Measurements from ENCODE around the gene EMILIN2. TPM values are rescaled to one million over a fixed set of nuclear protein-coding genes. Genes with fewer than 3 reads are reported as not detected.

Gene EMILIN2
- total and polyA plus RNA-seq, 2 of the 13 experiments (the other 11 are each of a cell fraction or from before 2014, with no cell fraction given), result 7.6 to 8.2 TPM

GRCh38 chr18:2905854-2906703, 59.3 kb downstream of the EMILIN2 start (continued):
- TF ChIP-seq PBX3 (CRISPR knock-in tag; IDR thresholded peaks at IDR 0.05; ENCODE audit: borderline replicate concordance), result no peak; the same call in 1 of the 2 replicates
- no peak for TF ChIP-seq KLF13 (CRISPR knock-in tag; IDR thresholded peaks at IDR 0.05)
- no peak for TF ChIP-seq POLR2AphosphoS2 (IDR thresholded peaks at IDR 0.05; ENCODE audit: low read depth, low read length)
- TF ChIP-seq ZNF382 (CRISPR knock-in tag; IDR thresholded peaks at IDR 0.05; ENCODE audit: borderline replicate concordance), result no peak
- 0 out of 2 replicates have a peak, but pooled peaks have one; percentile 28 for TF ChIP-seq SATB2 (CRISPR knock-in tag; IDR thresholded peaks at IDR 0.05)
- TF ChIP-seq AHDC1 (CRISPR knock-in tag; IDR thresholded peaks at IDR 0.05; ENCODE audit: borderline replicate concordance), result peak; percentile 50; the same call in 1 of the 2 replicates
- no peak for TF ChIP-seq RARG (CRISPR knock-in tag; IDR thresholded peaks at IDR 0.05; ENCODE audit: low read depth)
- TF ChIP-seq NFIC (IDR thresholded peaks at IDR 0.05; ENCODE audit: low read length), result no peak
- peak; percentile 21; the same call in 1 of the 2 replicates for TF ChIP-seq BCL3 (CRISPR knock-in tag; IDR thresholded peaks at IDR 0.05)
- peak; percentile 72; the same call in 1 of the 2 replicates for TF ChIP-seq THAP7 (CRISPR knock-in tag; IDR thresholded peaks at IDR 0.05)
- no peak for TF ChIP-seq ZNF772 (CRISPR knock-in tag; IDR thresholded peaks at IDR 0.05)
- TF ChIP-seq SRSF9 (IDR thresholded peaks at IDR 0.05; ENCODE audit: borderline replicate concordance, insufficient read depth, low read depth, low read length, poor library complexity, severe bottlenecking), result no peak
- TF ChIP-seq ZNF563 (CRISPR knock-in tag; IDR thresholded peaks at IDR 0.05), result peak; percentile 69; the same call in 1 of the 2 replicates
- TF ChIP-seq ZNF552 (CRISPR knock-in tag; IDR thresholded peaks at IDR 0.05; ENCODE audit: borderline replicate concordance), result 0 out of 2 replicates have a peak, but pooled peaks have one; percentile 14
- TF ChIP-seq SP2 (CRISPR knock-in tag; IDR thresholded peaks at IDR 0.05), result peak; percentile 66
- TF ChIP-seq ZNF207 (IDR thresholded peaks at IDR 0.05; ENCODE audit: borderline replicate concordance), result no peak
- peak; percentile 33; the same call in 1 of the 2 replicates for TF ChIP-seq ZNF331 (CRISPR knock-in tag; IDR thresholded peaks at IDR 0.05)
- TF ChIP-seq DRAP1 (CRISPR knock-in tag; IDR thresholded peaks at IDR 0.05), result peak; percentile 73
- TF ChIP-seq ZNF510 (CRISPR knock-in tag; IDR thresholded peaks at IDR 0.05; ENCODE audit: low read depth), result 0 out of 2 replicates have a peak, but pooled peaks have one; percentile 37

Measured in HepG2 (cell line).